A549 treated with GW870086 at 1 μM for 4 hours (cell line): ENCODE measurements around the gene ITGB1BP2. TPM values are rescaled to one million over a fixed set of nuclear protein-coding genes. Genes with fewer than 3 reads are reported as not detected.

ENCODE experiments used
- total RNA-seq: library from RNA; stranded (reverse); fragments of 200-300 nt; extraction: Qiagen RNA extraction; gene quantifications from 5 replicates; pipeline ENCODE4 v1.2.3, GENCODE V29; 2022; ENCODE audit warnings: low read depth

The ITGB1BP2 gene
- 0.81 to 1.2 TPM (median 0.88 TPM) in 5 replicates for total RNA-seq

GRCh38 chrX:71301195-71301924, at the start of gene ITGB1BP2:
ITGB1BP2 (plus strand) TSS chrX:71301750; CDS start chrX:71301807, 57 bp downstream.

GRCh38 chrX:71254092-71254963, 47.2 kb upstream of the ITGB1BP2 start, which contains the start of gene ZMYM3:
ZMYM3 (minus strand) TSS chrX:71254140; CDS start chrX:71253255, 885 bp downstream.

DNA sequence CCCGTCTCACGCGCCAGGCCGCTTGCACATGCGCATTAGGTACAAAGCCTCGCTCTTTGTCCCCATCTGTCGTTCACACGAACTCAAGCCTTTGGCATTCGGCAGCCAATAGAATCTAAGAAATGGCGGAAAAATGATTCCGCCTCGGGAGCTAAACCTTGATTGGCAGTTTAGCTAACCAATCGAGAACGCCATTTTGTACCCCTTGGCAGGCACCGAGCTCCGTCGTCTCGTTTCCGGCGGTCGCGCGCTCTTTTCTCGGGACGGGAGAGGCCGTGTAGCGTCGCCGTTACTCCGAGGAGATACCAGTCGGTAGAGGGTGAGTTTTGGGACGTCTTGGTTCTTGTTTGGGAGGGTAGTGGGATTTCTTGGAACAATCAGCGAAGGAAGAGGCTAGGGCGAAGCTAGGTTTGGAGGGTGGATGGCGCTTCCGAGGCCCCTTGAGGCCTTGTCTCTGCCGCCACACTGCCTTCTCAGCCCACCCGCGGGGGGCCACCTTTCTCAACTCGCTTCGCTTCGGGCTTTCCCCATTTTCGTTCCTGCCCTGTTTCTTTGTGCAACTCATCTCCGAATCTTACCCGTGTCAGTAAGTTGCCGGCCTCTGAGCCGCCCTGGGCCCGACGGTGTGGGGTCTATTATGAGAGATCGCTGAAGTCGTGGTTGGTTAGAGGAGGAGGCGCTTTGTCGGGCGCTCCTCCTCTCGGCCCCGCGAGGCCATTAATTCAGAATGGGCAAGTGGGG, 18.0 kb upstream of the ITGB1BP2 start, which contains the start of gene NONO:
TSS of gene NONO (plus strand) at position 233 of the 741 bp plus-strand sequence. CDS start 7,003 bp downstream, outside the sequence.

Other genes starting within 250 kb of the ITGB1BP2 start
- 69.4 to 77.8 TPM (median 74.9 TPM) in 5 replicates for gene SNX12, start 233.4 kb upstream of the ITGB1BP2 start, total RNA-seq
- 1.1 to 1.4 TPM (median 1.2 TPM) in 5 replicates for gene FOXO4, start 205.9 kb upstream of the ITGB1BP2 start, total RNA-seq
- not detected in 5 replicates for gene CXorf65, start 195.0 kb upstream of the ITGB1BP2 start, total RNA-seq
- 0.15 to 0.49 TPM (median 0.23 TPM) in 5 replicates for gene IL2RG, start 190.2 kb upstream of the ITGB1BP2 start, total RNA-seq
- 8.5 to 13.1 TPM (median 10.1 TPM) in 5 replicates for gene MED12, start 183.2 kb upstream of the ITGB1BP2 start, total RNA-seq
- 0.70 to 1.2 TPM (median 1.00 TPM) in 5 replicates for gene NLGN3, start 156.9 kb upstream of the ITGB1BP2 start, total RNA-seq
- gene GJB1, start 78.5 kb upstream of the ITGB1BP2 start, total RNA-seq, result 0.12 to 0.13 TPM in 2 of 5 replicates, not detected in the others
- gene ZMYM3, start 47.6 kb upstream of the ITGB1BP2 start, total RNA-seq, result 10.1 to 13.6 TPM (median 12.1 TPM) in 5 replicates
- gene NONO, start 18.1 kb upstream of the ITGB1BP2 start, total RNA-seq, result 303 to 378 TPM (median 343 TPM) in 5 replicates
- gene TAF1, start 64.6 kb downstream of the ITGB1BP2 start, total RNA-seq, result 11.9 to 18.0 TPM (median 15.8 TPM) in 5 replicates
- gene OGT, start 231.4 kb downstream of the ITGB1BP2 start, total RNA-seq, result 24.6 to 41.6 TPM (median 38.8 TPM) in 5 replicates